ENCODE results near the gene LRRIQ1. TPM values are rescaled to one million over a fixed set of nuclear protein-coding genes. Genes with fewer than 3 reads are reported as not detected.

The LRRIQ1 gene
- total RNA-seq, 2 experiments from 2014 or later, result not detected

- TF ChIP-seq EZH2phosphoT487 (IDR thresholded peaks at IDR 0.05; ENCODE audit: borderline replicate concordance, low read depth, low read length) (no peak), CTCF (conservative IDR thresholded peaks at IDR 0.05; ENCODE audit: low read length) (no peak)
- intact Hi-C loops (cut with micrococcal nuclease; ENCODE audit: unreplicated experiment), result no loop called here
- no peaks in the 10 kb centered on the region for H3K9me2 ChIP-seq (ENCODE audit: insufficient read depth, low read length)
- H3K4me2 ChIP-seq (ENCODE audit: low read length), result no peak overlapping the region
- H3K79me2 ChIP-seq (ENCODE audit: insufficient read depth, low read depth, low read length), result no peaks in the 10 kb centered on the region
- no peak overlapping the region for H3K27ac ChIP-seq (ENCODE audit: low read depth, low read length, poor library complexity, severe bottlenecking)
- no peaks in the 10 kb centered on the region for H4K20me1 ChIP-seq (ENCODE audit: insufficient read depth, low read length)
- H3K9me3 ChIP-seq (ENCODE audit: low read length), result no peaks in the 10 kb centered on the region
- H3K4me1 ChIP-seq (ENCODE audit: insufficient read depth, low read length, poor library complexity, severe bottlenecking), result no peaks in the 10 kb centered on the region
- ChIA-PET CTCF (ENCODE audit: unreplicated experiment) (no interaction called here), POLR2A (no interaction called here)
- DNase-seq (ENCODE audit: low spot score), result no peak
- no TSS peak for BruUV-seq (replicated peaks)
- no peak overlapping the region for H3K4me3 ChIP-seq (ENCODE audit: low read depth, low read length, poor library complexity, severe bottlenecking)
- H3K36me3 ChIP-seq (ENCODE audit: insufficient read depth, low read length), result no peaks in the 10 kb centered on the region
- H2AFZ ChIP-seq (ENCODE audit: low read length), result no peak overlapping the region
Observed at GRCh38 chr12:85183855-85184254, 147.7 kb downstream of the LRRIQ1 start.

- ChIA-PET CTCF (ENCODE audit: unreplicated experiment) (no interaction called here), POLR2A (no interaction called here)
- no peak overlapping the region for H3K27ac ChIP-seq (ENCODE audit: low read depth, low read length, poor library complexity, severe bottlenecking)
- TF ChIP-seq EZH2phosphoT487 (IDR thresholded peaks at IDR 0.05; ENCODE audit: borderline replicate concordance, low read depth, low read length) (no peak), CTCF (conservative IDR thresholded peaks at IDR 0.05; ENCODE audit: low read length) (no peak)
- H4K20me1 ChIP-seq (ENCODE audit: insufficient read depth, low read length), result no peaks in the 10 kb centered on the region
- H3K4me3 ChIP-seq (ENCODE audit: low read depth, low read length, poor library complexity, severe bottlenecking), result no peak overlapping the region
- intact Hi-C loops (cut with micrococcal nuclease; ENCODE audit: unreplicated experiment), result no loop called here
- no TSS peak for BruUV-seq (replicated peaks)
- no peaks in the 10 kb centered on the region for H3K9me2 ChIP-seq (ENCODE audit: insufficient read depth, low read length)
- no peaks in the 10 kb centered on the region for H3K79me2 ChIP-seq (ENCODE audit: insufficient read depth, low read depth, low read length)
- H2AFZ ChIP-seq (ENCODE audit: low read length), result no peak overlapping the region
- H3K4me1 ChIP-seq (ENCODE audit: insufficient read depth, low read length, poor library complexity, severe bottlenecking), result no peaks in the 10 kb centered on the region
- H3K4me2 ChIP-seq (ENCODE audit: low read length), result no peak overlapping the region
- no peaks in the 10 kb centered on the region for H3K9me3 ChIP-seq (ENCODE audit: low read length)
- no peak for DNase-seq (ENCODE audit: low spot score)
- H3K36me3 ChIP-seq (ENCODE audit: insufficient read depth, low read length), result no peaks in the 10 kb centered on the region
Observed at GRCh38 chr12:85186236-85186635, 150.1 kb downstream of the LRRIQ1 start.

GRCh38 chr12:85188619-85189018, 152.5 kb downstream of the LRRIQ1 start:
- Histone ChIP-seq H3K36me3 (ENCODE audit: insufficient read depth, low read length) (no peaks in the 10 kb centered on the region), H3K4me1 (ENCODE audit: insufficient read depth, low read length, poor library complexity, severe bottlenecking) (no peaks in the 10 kb centered on the region), H2AFZ (ENCODE audit: low read length) (no peak overlapping the region), H3K4me2 (ENCODE audit: low read length) (no peak overlapping the region), H3K79me2 (ENCODE audit: insufficient read depth, low read depth, low read length) (no peaks in the 10 kb centered on the region), H3K4me3 (ENCODE audit: low read depth, low read length, poor library complexity, severe bottlenecking) (no peak overlapping the region), H4K20me1 (ENCODE audit: insufficient read depth, low read length) (no peaks in the 10 kb centered on the region), H3K9me2 (ENCODE audit: insufficient read depth, low read length) (no peaks in the 10 kb centered on the region), H3K27ac (ENCODE audit: low read depth, low read length, poor library complexity, severe bottlenecking) (no peak overlapping the region), H3K9me3 (ENCODE audit: low read length) (no peaks in the 10 kb centered on the region)
- DNase-seq (ENCODE audit: low spot score), result no peak
- BruUV-seq (replicated peaks), result no TSS peak
- POLR2A ChIA-PET, result no interaction called here
- TF ChIP-seq CTCF (conservative IDR thresholded peaks at IDR 0.05; ENCODE audit: low read length) (no peak), EZH2phosphoT487 (IDR thresholded peaks at IDR 0.05; ENCODE audit: borderline replicate concordance, low read depth, low read length) (no peak)
- CTCF ChIA-PET (ENCODE audit: unreplicated experiment), result no interaction called here
- intact Hi-C loops (cut with micrococcal nuclease; ENCODE audit: unreplicated experiment), result no loop called here
